Neural progenitor cell (in vitro differentiated cells): Measurements from ENCODE around the gene JAZF1. TPM values are rescaled to one million over a fixed set of nuclear protein-coding genes. Genes with fewer than 3 reads are reported as not detected.

Experiments used
- DNase-seq: peaks from one replicate; pipeline ENCODE4 v3.0.0-alpha.2; 2016; ENCODE audit warnings: low spot score
- H2AFZ ChIP-seq: fragments of 200-600 bp; sonication (generic); replicated peaks from 2 replicates; pipeline ENCODE4 v1.6.1; 2016; ENCODE audit warnings: antibody characterized with exemption
- H3F3A ChIP-seq: fragments of 200-600 bp; sonication (generic); 2 replicates; pipeline ENCODE4 v1.6.1; 2016; ENCODE audit warnings: antibody characterized with exemption, low read depth
- H3K27ac ChIP-seq: fragments of 200-600 bp; sonication (generic); 2 replicates; pipeline ENCODE4 v1.5.1; 2016; ENCODE audit warnings: mild to moderate bottlenecking
- H3K27me3 ChIP-seq: fragments of 200-600 bp; sonication (generic); 2 replicates; pipeline ENCODE4 v1.6.1; 2016; ENCODE audit warnings: mild to moderate bottlenecking, moderate library complexity
- H3K36me3 ChIP-seq: fragments of 200-600 bp; sonication (generic); 2 replicates; pipeline ENCODE4 v1.5.1; 2016
- H3K4me1 ChIP-seq: fragments of 200-600 bp; sonication (generic); 2 replicates; pipeline ENCODE4 v1.6.1; 2016; ENCODE audit warnings: mixed run types
- H3K4me2 ChIP-seq: fragments of 200-600 bp; sonication (generic); 2 replicates; pipeline ENCODE4 v1.6.1; 2016
- H3K4me3 ChIP-seq: fragments of 200-600 bp; sonication (generic); 2 replicates; pipeline ENCODE4 v1.5.1; 2016
- H3K79me2 ChIP-seq: fragments of 200-600 bp; sonication (generic); 2 replicates; pipeline ENCODE4 v1.6.1; 2016; ENCODE audit warnings: low read depth
- H3K9ac ChIP-seq: fragments of 200-600 bp; sonication (generic); 2 replicates; pipeline ENCODE4 v1.6.1; 2016
- H3K9me3 ChIP-seq: fragments of 200-600 bp; sonication (generic); 2 replicates; pipeline ENCODE4 v1.5.1; 2016; ENCODE audit warnings: low read depth
- H4K20me1 ChIP-seq: fragments of 200-600 bp; sonication (generic); 2 replicates; pipeline ENCODE4 v1.6.1; 2016; ENCODE audit warnings: low read depth
- H3K27ac Mint-ChIP-seq: 3 replicates; pipeline ENCODE4 v1.8.0; 2021; ENCODE audit warnings: mixed read lengths
- H3K27me3 Mint-ChIP-seq: 2 replicates; pipeline ENCODE4 v1.8.0; 2022; ENCODE audit warnings: low read depth, mild to moderate bottlenecking, inconsistent platforms, moderate library complexity, mixed read lengths; ENCODE audit not compliant: insufficient read depth
- H3K36me3 Mint-ChIP-seq: 3 replicates; pipeline ENCODE4 v1.8.0; 2021; ENCODE audit warnings: mixed read lengths
- H3K4me1 Mint-ChIP-seq: 3 replicates; pipeline ENCODE4 v1.8.0; 2021; ENCODE audit warnings: mixed read lengths
- H3K4me3 Mint-ChIP-seq: 3 replicates; pipeline ENCODE4 v1.8.0; 2021; ENCODE audit warnings: mild to moderate bottlenecking, moderate library complexity, mixed read lengths
- H3K9me3 Mint-ChIP-seq: 3 replicates; pipeline ENCODE4 v1.8.0; 2020; ENCODE audit warnings: mixed read lengths
- EZH2 ChIP-seq: fragments of 200-600 bp; sonication (generic); IDR thresholded peaks from 2 replicates; pipeline ENCODE4 v1.6.1; 2017; ENCODE audit warnings: antibody characterized with exemption, mild to moderate bottlenecking, moderate library complexity
- EZH2phosphoT487 ChIP-seq: fragments of 200-600 bp; sonication (generic); IDR thresholded peaks from 2 replicates; pipeline ENCODE4 v1.6.1; 2017; ENCODE audit warnings: antibody characterized with exemption
- total RNA-seq: library from RNA; depleted of rRNA; stranded (reverse); fragments of >200 nt; gene quantifications from 2 replicates; pipeline ENCODE4 v1.2.3, GENCODE V29; 2015; ENCODE audit warnings: low replicate concordance
- TF ChIP-seq, protein P1 (sequence below): fragments of 200-600 bp; sonication (generic); IDR thresholded peaks from 2 replicates; pipeline ENCODE4 v1.5.1; 2017; ENCODE audit warnings: antibody characterized with exemption, mild to moderate bottlenecking

JAZF1 gene
- total RNA-seq, 1 donor from 2014 or later = 3.1 TPM

DNA sequence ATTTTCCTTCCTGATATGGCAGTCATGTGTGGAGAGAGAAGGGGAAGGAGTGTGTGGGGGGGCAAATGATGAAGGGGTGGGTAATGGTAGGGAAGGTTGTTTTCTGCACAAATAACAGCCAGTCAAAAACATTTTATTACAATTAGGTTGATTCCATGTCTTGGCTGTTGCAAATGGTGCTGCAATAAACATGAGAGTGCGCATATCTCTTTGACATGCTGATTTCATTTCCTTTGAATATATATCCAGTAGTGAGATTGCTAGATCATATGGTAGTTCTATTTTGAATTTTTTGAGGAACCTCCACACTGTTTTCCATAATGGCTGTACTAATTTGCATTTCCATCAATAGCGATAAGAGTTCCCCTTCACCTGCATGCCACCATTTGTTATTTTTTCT is 10.6 kb upstream of the JAZF1 start:
- no peaks in the 10 kb centered on the region for H3K36me3 Mint-ChIP-seq
- H4K20me1 ChIP-seq = no peaks in the 10 kb centered on the region
- H3K9ac ChIP-seq = no peak overlapping the region
- H3K4me1 ChIP-seq = no peaks in the 10 kb centered on the region
- no peaks in the 10 kb centered on the region for H3K9me3 Mint-ChIP-seq
- no peaks in the 10 kb centered on the region for H3K27me3 Mint-ChIP-seq
- no peaks in the 10 kb centered on the region for H3K27me3 ChIP-seq
- H3K79me2 ChIP-seq = no peaks in the 10 kb centered on the region
- H3K4me2 ChIP-seq = no peak overlapping the region
- H3F3A ChIP-seq = no peaks in the 10 kb centered on the region
- H3K9me3 ChIP-seq = no peaks in the 10 kb centered on the region
- H2AFZ ChIP-seq = no peak overlapping the region
- no peak overlapping the region for H3K27ac ChIP-seq
- peaks cover 17% of the 10 kb centered on the region for H3K4me1 Mint-ChIP-seq
- no peak for DNase-seq
- no peak overlapping the region for H3K27ac Mint-ChIP-seq
- no peaks in the 10 kb centered on the region for H3K36me3 ChIP-seq
- no peak overlapping the region for H3K4me3 Mint-ChIP-seq
- TF ChIP-seq EZH2phosphoT487 = no peak
- no peak for TF ChIP-seq EZH2
- TF ChIP-seq, protein P1, sequence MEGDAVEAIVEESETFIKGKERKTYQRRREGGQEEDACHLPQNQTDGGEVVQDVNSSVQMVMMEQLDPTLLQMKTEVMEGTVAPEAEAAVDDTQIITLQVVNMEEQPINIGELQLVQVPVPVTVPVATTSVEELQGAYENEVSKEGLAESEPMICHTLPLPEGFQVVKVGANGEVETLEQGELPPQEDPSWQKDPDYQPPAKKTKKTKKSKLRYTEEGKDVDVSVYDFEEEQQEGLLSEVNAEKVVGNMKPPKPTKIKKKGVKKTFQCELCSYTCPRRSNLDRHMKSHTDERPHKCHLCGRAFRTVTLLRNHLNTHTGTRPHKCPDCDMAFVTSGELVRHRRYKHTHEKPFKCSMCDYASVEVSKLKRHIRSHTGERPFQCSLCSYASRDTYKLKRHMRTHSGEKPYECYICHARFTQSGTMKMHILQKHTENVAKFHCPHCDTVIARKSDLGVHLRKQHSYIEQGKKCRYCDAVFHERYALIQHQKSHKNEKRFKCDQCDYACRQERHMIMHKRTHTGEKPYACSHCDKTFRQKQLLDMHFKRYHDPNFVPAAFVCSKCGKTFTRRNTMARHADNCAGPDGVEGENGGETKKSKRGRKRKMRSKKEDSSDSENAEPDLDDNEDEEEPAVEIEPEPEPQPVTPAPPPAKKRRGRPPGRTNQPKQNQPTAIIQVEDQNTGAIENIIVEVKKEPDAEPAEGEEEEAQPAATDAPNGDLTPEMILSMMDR = no peak
- H3K4me3 ChIP-seq = no peak overlapping the region

DNA sequence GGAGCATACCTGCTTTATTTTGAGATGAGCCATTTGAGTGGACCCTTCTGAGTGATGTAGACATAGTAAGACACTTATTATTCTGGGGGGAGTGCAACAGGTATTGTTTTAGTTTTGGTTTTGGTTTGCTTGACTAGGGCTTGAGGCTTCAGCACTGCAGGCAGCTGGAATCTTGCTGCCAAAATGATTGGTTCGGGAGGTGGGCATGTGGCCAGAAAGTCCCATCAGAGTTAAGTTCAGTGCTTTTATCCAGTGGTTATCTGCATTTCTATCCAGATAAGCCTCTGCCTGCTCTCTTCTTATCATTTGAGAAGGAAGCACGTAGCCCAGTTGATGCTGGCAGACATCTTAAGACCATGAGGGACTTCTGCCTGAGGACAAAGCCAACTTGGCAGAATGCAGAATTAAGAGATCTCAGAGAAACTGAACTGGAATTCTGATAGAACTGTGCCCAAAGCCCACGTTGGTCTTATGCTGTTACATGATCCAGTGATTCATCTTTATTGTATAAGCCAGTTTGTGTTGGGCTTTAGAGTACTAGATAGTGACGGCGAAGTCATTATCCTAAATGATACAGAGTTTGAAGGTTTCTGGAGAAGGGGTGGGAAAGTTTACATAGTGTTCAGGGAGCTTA is 9.6 kb upstream of the JAZF1 start:
- no peak overlapping the region for H2AFZ ChIP-seq

DNA sequence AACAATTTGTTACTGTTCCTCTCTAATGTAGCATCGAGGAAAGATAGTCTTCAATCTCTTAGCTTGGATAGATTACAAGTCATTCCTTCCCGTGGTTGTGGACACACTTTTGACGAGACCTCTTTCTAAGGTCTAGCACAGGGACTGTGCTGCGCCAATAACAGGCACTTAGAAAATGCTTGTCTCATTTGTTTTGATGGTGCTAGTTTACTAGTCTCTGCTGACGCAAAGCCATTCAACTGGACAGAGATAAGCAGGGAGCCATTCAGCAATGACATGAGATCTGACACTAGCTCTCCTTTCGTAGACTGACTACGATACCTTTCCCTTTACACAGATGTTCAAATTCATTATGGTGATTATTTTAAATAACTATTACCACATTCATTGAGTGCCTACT is 6.4 kb upstream of the JAZF1 start:
- no peaks in the 10 kb centered on the region for H3K36me3 Mint-ChIP-seq
- Histone ChIP-seq H3F3A (no peaks in the 10 kb centered on the region), H3K4me1 (no peaks in the 10 kb centered on the region), H3K27ac (no peak overlapping the region), H2AFZ (no peak overlapping the region), H3K27me3 (peaks cover 9% of the 10 kb centered on the region), H3K4me3 (no peak overlapping the region), H4K20me1 (no peaks in the 10 kb centered on the region), H3K4me2 (no peak overlapping the region), H3K36me3 (no peaks in the 10 kb centered on the region), H3K79me2 (no peaks in the 10 kb centered on the region), H3K9ac (no peak overlapping the region), H3K9me3 (no peaks in the 10 kb centered on the region)
- TF ChIP-seq EZH2phosphoT487 (no peak), EZH2 (no peak)
- TF ChIP-seq, protein P1 = no peak
- H3K9me3 Mint-ChIP-seq = no peaks in the 10 kb centered on the region
- peaks cover 9% of the 10 kb centered on the region for H3K4me1 Mint-ChIP-seq
- H3K4me3 Mint-ChIP-seq = no peak overlapping the region
- no peak overlapping the region for H3K27ac Mint-ChIP-seq
- peaks cover 3% of the 10 kb centered on the region for H3K27me3 Mint-ChIP-seq
- no peak for DNase-seq

More for the DNA sequence above, 9.6 kb upstream of the JAZF1 start:
- H3K4me2 ChIP-seq = no peak overlapping the region
- no peaks in the 10 kb centered on the region for H4K20me1 ChIP-seq
- no peaks in the 10 kb centered on the region for H3K9me3 Mint-ChIP-seq
- H3K27me3 ChIP-seq = no peaks in the 10 kb centered on the region
- H3K4me1 Mint-ChIP-seq = peaks cover 15% of the 10 kb centered on the region
- no peak overlapping the region for H3K27ac Mint-ChIP-seq
- H3K9me3 ChIP-seq = no peaks in the 10 kb centered on the region
- no peaks in the 10 kb centered on the region for H3K4me1 ChIP-seq
- H3K36me3 ChIP-seq = no peaks in the 10 kb centered on the region
- no peaks in the 10 kb centered on the region for H3K36me3 Mint-ChIP-seq
- H3K27ac ChIP-seq = no peak overlapping the region
- no peak for DNase-seq
- H3F3A ChIP-seq = no peaks in the 10 kb centered on the region
- no peak overlapping the region for H3K4me3 Mint-ChIP-seq
- H3K9ac ChIP-seq = no peak overlapping the region
- H3K4me3 ChIP-seq = no peak overlapping the region
- no peaks in the 10 kb centered on the region for H3K27me3 Mint-ChIP-seq
- TF ChIP-seq EZH2phosphoT487 (no peak), EZH2 (no peak)
- TF ChIP-seq, protein P1 = no peak
- H3K79me2 ChIP-seq = no peaks in the 10 kb centered on the region
